Uterus (tissue), 4 donors: ENCODE measurements around the gene RMDN3. TPM values are rescaled to one million over a fixed set of nuclear protein-coding genes. Genes with fewer than 3 reads are reported as not detected.

Experiments used
- DNase-seq, 2 donors: peaks; one replicate each; pipeline ENCODE4 v3.0.0-alpha.2; 2019 to 2020
- H3K27ac ChIP-seq, 2 donors: fragments of 200-600 bp; sonication (generic); 1 replicate in 1 of 2; 2 replicates in 1 of 2; pipeline ENCODE4 v1.5.1; 2016 to 2018
- H3K27me3 ChIP-seq, 2 donors: fragments of 200-600 bp; sonication (generic); one replicate each; pipeline ENCODE4 v1.5.1; 2018 to 2019; ENCODE audit warnings: control low read depth in 1 of 2
- H3K36me3 ChIP-seq, 2 donors: fragments of 200-600 bp; sonication (generic); one replicate each; pipeline ENCODE4 v1.5.1; 2019; ENCODE audit warnings: control low read depth in 1 of 2
- H3K4me1 ChIP-seq, 2 donors: fragments of 200-600 bp; sonication (generic); one replicate each; pipeline ENCODE4 v1.5.1; 2018 to 2019; ENCODE audit warnings: control low read depth in 1 of 2
- H3K4me3 ChIP-seq, 2 donors: fragments of 200-600 bp; sonication (generic); 1 replicate in 1 of 2; 2 replicates in 1 of 2; pipeline ENCODE4 v1.5.1; 2018 to 2019; ENCODE audit warnings: mild to moderate bottlenecking in 1 of 2
- H3K9me3 ChIP-seq, 2 donors: fragments of 200-600 bp; sonication (generic); one replicate each; pipeline ENCODE4 v1.5.1; 2019; ENCODE audit warnings: control low read depth in 1 of 2
- POLR2A ChIP-seq, 2 donors: fragments of 450-650 bp; IDR thresholded peaks; one replicate each; pipeline ENCODE4 v1.6.1; 2016; ENCODE audit warnings: antibody characterized with exemption in 2 of 2, mild to moderate bottlenecking in 1 of 2, moderate library complexity in 1 of 2
- intact Hi-C: fragments of 100-400 bp; cut with DNase I; formaldehyde crosslinking; loops from one replicate; pipeline ENCODE4 v1.15.1; 2023; ENCODE audit warnings: low total_unique reads
- total RNA-seq, 4 donors: library from RNA; depleted of rRNA in 3 of 4; stranded (reverse); fragments of >200 nt in 3 of 4; gene quantifications; one replicate each; pipeline versions ENCODE4 v1.1.0 to v1.2.4, GENCODE V29; 2014 to 2023
- TF ChIP-seq, protein P1 (sequence below), 4 experiments: fragments of 200-600 bp in 2 of 4; fragments of 450-650 bp in 2 of 4; sonication (generic) in 2 of 4; IDR thresholded peaks; one replicate each; pipeline ENCODE4 v1.5.1; 2016 to 2019; ENCODE audit warnings: antibody characterized with exemption in 4 of 4, mild to moderate bottlenecking in 2 of 4, moderate library complexity in 1 of 4
- donor health status: DM: yes; HTN: yes; CAD: no.

RMDN3 gene
- total RNA-seq, 4 donors from 2014 or later, result 6.4 to 27.0 (median 16.1) TPM

DNA sequence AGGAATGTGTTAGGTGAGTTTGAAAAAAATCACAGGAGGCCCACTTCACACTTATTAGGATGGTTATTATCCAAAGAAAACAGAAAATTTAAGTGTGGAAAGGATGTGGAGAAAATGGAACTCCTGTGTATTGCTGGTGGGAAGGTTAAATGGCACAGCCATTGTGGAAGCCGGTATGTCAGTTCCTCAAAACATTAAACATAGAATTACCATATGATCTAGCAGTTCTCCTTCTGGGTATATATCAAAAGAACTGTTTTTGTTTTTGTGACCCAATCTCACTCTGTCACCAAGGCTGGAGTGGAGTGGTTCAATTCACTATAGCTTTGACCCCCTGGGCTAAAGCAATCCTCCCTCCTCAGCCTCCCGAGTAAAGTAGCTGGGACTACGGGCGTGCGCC lies 41.5 kb upstream of the RMDN3 start:
- Histone ChIP-seq H3K36me3 (no peaks in the 10 kb centered on the region), H3K4me3 (no peak overlapping the region), H3K27me3 (no peaks in the 10 kb centered on the region), H3K27ac (no peak overlapping the region), H3K9me3 (no peaks in the 10 kb centered on the region), H3K4me1 (no peaks in the 10 kb centered on the region)
- intact Hi-C loops, result no loop called here
- no peak for DNase-seq
- TF ChIP-seq, protein P1, sequence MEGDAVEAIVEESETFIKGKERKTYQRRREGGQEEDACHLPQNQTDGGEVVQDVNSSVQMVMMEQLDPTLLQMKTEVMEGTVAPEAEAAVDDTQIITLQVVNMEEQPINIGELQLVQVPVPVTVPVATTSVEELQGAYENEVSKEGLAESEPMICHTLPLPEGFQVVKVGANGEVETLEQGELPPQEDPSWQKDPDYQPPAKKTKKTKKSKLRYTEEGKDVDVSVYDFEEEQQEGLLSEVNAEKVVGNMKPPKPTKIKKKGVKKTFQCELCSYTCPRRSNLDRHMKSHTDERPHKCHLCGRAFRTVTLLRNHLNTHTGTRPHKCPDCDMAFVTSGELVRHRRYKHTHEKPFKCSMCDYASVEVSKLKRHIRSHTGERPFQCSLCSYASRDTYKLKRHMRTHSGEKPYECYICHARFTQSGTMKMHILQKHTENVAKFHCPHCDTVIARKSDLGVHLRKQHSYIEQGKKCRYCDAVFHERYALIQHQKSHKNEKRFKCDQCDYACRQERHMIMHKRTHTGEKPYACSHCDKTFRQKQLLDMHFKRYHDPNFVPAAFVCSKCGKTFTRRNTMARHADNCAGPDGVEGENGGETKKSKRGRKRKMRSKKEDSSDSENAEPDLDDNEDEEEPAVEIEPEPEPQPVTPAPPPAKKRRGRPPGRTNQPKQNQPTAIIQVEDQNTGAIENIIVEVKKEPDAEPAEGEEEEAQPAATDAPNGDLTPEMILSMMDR (IDR thresholded peaks at IDR 0.05), result no peak
- TF ChIP-seq POLR2A (IDR thresholded peaks at IDR 0.05), result no peak

DNA sequence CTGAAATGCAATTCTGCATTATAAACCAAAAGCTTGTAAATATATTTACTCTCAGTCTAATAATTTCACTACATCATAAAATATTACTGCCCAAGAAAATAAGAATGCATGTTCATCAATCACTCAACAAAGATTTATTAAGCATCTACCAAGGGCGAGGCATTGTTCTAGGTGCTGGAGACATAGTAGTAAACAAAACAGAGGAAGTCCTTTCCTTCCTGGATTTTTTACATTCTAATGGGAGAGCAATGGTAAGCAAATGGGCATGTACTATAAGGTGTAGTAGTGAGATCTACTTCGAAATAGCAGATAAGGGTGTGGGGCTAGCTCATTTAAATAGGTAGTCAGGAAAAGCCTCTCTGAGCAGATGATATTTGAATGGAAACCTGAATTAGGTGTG lies 41.0 kb upstream of the RMDN3 start:
- H3K9me3 ChIP-seq, result no peaks in the 10 kb centered on the region
- H3K27me3 ChIP-seq, result no peaks in the 10 kb centered on the region
- no peak for TF ChIP-seq POLR2A (IDR thresholded peaks at IDR 0.05)
- intact Hi-C loops, result no loop called here
- H3K27ac ChIP-seq, result no peak overlapping the region
- H3K4me1 ChIP-seq, result no peaks in the 10 kb centered on the region
- no peak overlapping the region for H3K4me3 ChIP-seq
- no peaks in the 10 kb centered on the region for H3K36me3 ChIP-seq
- no peak for DNase-seq

GRCh38 chr15:40793216-40793989 lies 38.3 kb upstream of the RMDN3 start:
- Histone ChIP-seq H3K4me3 (no peak overlapping the region), H3K27me3 (no peaks in the 10 kb centered on the region), H3K36me3 (no peaks in the 10 kb centered on the region), H3K4me1 (no peaks in the 10 kb centered on the region), H3K27ac (no peak overlapping the region), H3K9me3 (no peaks in the 10 kb centered on the region)
- intact Hi-C loops, result no loop called here
- TF ChIP-seq, protein P1 (IDR thresholded peaks at IDR 0.05), result no peak
- TF ChIP-seq POLR2A (IDR thresholded peaks at IDR 0.05), result no peak
- DNase-seq, result no peak

GRCh38 chr15:40792394-40792793 lies 37.3 kb upstream of the RMDN3 start:
- Histone ChIP-seq H3K4me1 (no peaks in the 10 kb centered on the region), H3K36me3 (no peaks in the 10 kb centered on the region), H3K9me3 (no peaks in the 10 kb centered on the region), H3K27ac (no peak overlapping the region), H3K27me3 (no peaks in the 10 kb centered on the region), H3K4me3 (no peak overlapping the region)
- intact Hi-C loops, result no loop called here
- no peak for TF ChIP-seq POLR2A (IDR thresholded peaks at IDR 0.05)
- TF ChIP-seq, protein P1 (IDR thresholded peaks at IDR 0.05), result no peak
- DNase-seq, result no peak

- Histone ChIP-seq H3K27ac (no peak overlapping the region), H3K9me3 (no peaks in the 10 kb centered on the region), H3K4me1 (no peaks in the 10 kb centered on the region), H3K27me3 (no peaks in the 10 kb centered on the region), H3K36me3 (no peaks in the 10 kb centered on the region), H3K4me3 (no peak overlapping the region)
- intact Hi-C loops, result no loop called here
- TF ChIP-seq, protein P1 (IDR thresholded peaks at IDR 0.05), result no peak
- TF ChIP-seq POLR2A (IDR thresholded peaks at IDR 0.05), result no peak
- DNase-seq, result no peak
Measured at GRCh38 chr15:40790718-40791117, 35.7 kb upstream of the RMDN3 start.
